HepG2 (cell line): Measurements from ENCODE around the gene CTIF. TPM values are rescaled to one million over a fixed set of nuclear protein-coding genes. Genes with fewer than 3 reads are reported as not detected.

ENCODE experiments used
- ATAC-seq: fragments of 200-7000 bp; cut with Tn5 transposase; 3 replicates; pipeline ENCODE4 v1.9.1; 2020; ENCODE audit warnings: mild to moderate bottlenecking, moderate library complexity
- BruUV-seq: library from RNA; stranded (reverse); fragments of 400-500 nt; replicated peaks from 2 replicates; lab custom pipeline; 2021; lab: Mats Ljungman, UMichigan
- CTCF ChIA-PET: fragments of 300-600 bp; formaldehyde crosslinking; extraction: SDS; loops from one replicate; lab custom pipeline; 2021; ENCODE audit warnings: low total read pairs, inconsistent platforms, low intra/inter-chr PET ratio; lab: Yijun Ruan, JAX
- POLR2A ChIA-PET: fragments of 350-600 bp; sonication (Branson Sonifier 250); formaldehyde crosslinking; loops from one replicate; lab custom pipeline; 2020; ENCODE audit warnings: antibody characterized with exemption, inconsistent platforms; lab: Yijun Ruan, JAX
- DNase-seq: peaks from one replicate; pipeline ENCODE4 v3.0.0-alpha.2; 2015; ENCODE audit warnings: low spot score
- FAIRE-seq: peaks from 3 replicates; lab custom pipeline; 2011; peaks lifted over from hg19 to GRCh38; lab: Jason Lieb, UNC
- H2AFZ ChIP-seq: one replicate; pipeline ENCODE4 v1.6.1; 2011; ENCODE audit warnings: low read length, inconsistent platforms
- H3K27ac ChIP-seq: fragments of 300-600 bp; 3 replicates; pipeline ENCODE4 v1.8.0; 2011; ENCODE audit warnings: mixed run types, mild to moderate bottlenecking, mixed read lengths, low read length, inconsistent platforms; ENCODE audit not compliant: insufficient read depth; ENCODE audit errors: extremely low read length
- H3K27me3 ChIP-seq, 2 experiments: fragments of 200-600 bp in 1 of 2; 2 replicates in 1 of 2; 3 replicates in 1 of 2; pipeline versions ENCODE4 v1.6.0 to v1.8.0; 2011; ENCODE audit warnings: low read length in 2 of 2, mild to moderate bottlenecking in 2 of 2, moderate library complexity in 2 of 2, inconsistent platforms in 1 of 2; ENCODE audit not compliant: insufficient read depth in 2 of 2, control insufficient read depth in 1 of 2
- H3K36me3 ChIP-seq, 2 experiments: fragments of 200-600 bp in 1 of 2; replicated peaks in 1 of 2; 2 replicates in 1 of 2; 3 replicates in 1 of 2; pipeline versions ENCODE4 v1.5.1 to v1.8.0; 2011; ENCODE audit warnings: low read length in 2 of 2, inconsistent platforms in 1 of 2; ENCODE audit not compliant: insufficient read depth in 2 of 2, control insufficient read depth in 1 of 2
- H3K4me1 ChIP-seq: 2 replicates; pipeline ENCODE4 v1.5.1; 2012; ENCODE audit warnings: low read length, inconsistent platforms; ENCODE audit not compliant: insufficient read depth
- H3K4me2 ChIP-seq: 2 replicates; pipeline ENCODE4 v1.6.0; 2011; ENCODE audit warnings: low read depth, low read length, inconsistent platforms
- H3K4me3 ChIP-seq, 3 experiments: fragments of 200-600 bp in 1 of 3; sonication (generic), shearing (Covaris generic) in 1 of 3; replicated peaks in 1 of 3; 2 replicates each; pipeline ENCODE4 v1.5.1; 2011 to 2016; ENCODE audit warnings: low read length in 3 of 3, inconsistent platforms in 2 of 3, low read depth in 2 of 3, mild to moderate bottlenecking in 2 of 3, control low read depth in 1 of 3, mixed read lengths in 1 of 3; ENCODE audit not compliant: insufficient read depth in 1 of 3
- H3K79me2 ChIP-seq: one replicate; pipeline ENCODE4 v1.6.1; 2011; ENCODE audit warnings: low read length, inconsistent platforms; ENCODE audit not compliant: insufficient read depth
- H3K9ac ChIP-seq: 2 replicates; pipeline ENCODE4 v1.6.0; 2011; ENCODE audit warnings: mild to moderate bottlenecking, low read depth, low read length, inconsistent platforms; ENCODE audit not compliant: insufficient read depth
- H3K9me3 ChIP-seq: 2 replicates; pipeline ENCODE4 v1.5.1; 2012; ENCODE audit warnings: mild to moderate bottlenecking, low read length
- H4K20me1 ChIP-seq: 2 replicates; pipeline ENCODE4 v1.6.0; 2011; ENCODE audit warnings: inconsistent platforms, mild to moderate bottlenecking, low read length, moderate library complexity; ENCODE audit not compliant: insufficient read depth
- E2F5 ChIP-seq: sonication (generic); formaldehyde crosslinking; conservative IDR thresholded peaks from 2 replicates; pipeline ENCODE4 v1.4.0; 2020; ENCODE audit warnings: missing genetic modification reagents
- GFI1 ChIP-seq: sonication (generic); formaldehyde crosslinking; IDR thresholded peaks from 2 replicates; pipeline ENCODE4 v1.5.0; 2020; ENCODE audit warnings: missing genetic modification reagents, mild to moderate bottlenecking, borderline replicate concordance
- GTF2F1 ChIP-seq: fragments of 150-350 bp; IDR thresholded peaks from 2 replicates; pipeline ENCODE4 v1.6.1; 2014; ENCODE audit warnings: low read length
- HOXA7 ChIP-seq: sonication (generic); formaldehyde crosslinking; IDR thresholded peaks from 2 replicates; pipeline ENCODE4 v1.8.1; 2022; ENCODE audit warnings: mild to moderate bottlenecking, missing genetic modification reagents, moderate library complexity
- IKZF4 ChIP-seq: sonication (generic); formaldehyde crosslinking; IDR thresholded peaks from 2 replicates; pipeline ENCODE4 v1.5.1; 2020; ENCODE audit warnings: borderline replicate concordance, mild to moderate bottlenecking, low read depth, missing genetic modification reagents; ENCODE audit errors: not compliant biosample characterization
- KAT7 ChIP-seq: IDR thresholded peaks from 2 replicates; pipeline ENCODE4 v1.6.1; 2018; ENCODE audit warnings: borderline replicate concordance, missing compliant biosample characterization
- KDM2A ChIP-seq: sonication (generic); formaldehyde crosslinking; IDR thresholded peaks from 2 replicates; pipeline ENCODE4 v1.4.0; 2020; ENCODE audit warnings: low read depth, missing genetic modification reagents, borderline replicate concordance
- MTF2 ChIP-seq: sonication (generic); formaldehyde crosslinking; IDR thresholded peaks from 2 replicates; pipeline ENCODE4 v1.5.0; 2020; ENCODE audit warnings: missing genetic modification reagents, borderline replicate concordance
- POLR2G ChIP-seq: fragments of 200-400 bp; formaldehyde crosslinking; IDR thresholded peaks from 2 replicates; pipeline ENCODE4 v1.6.1; 2018; ENCODE audit warnings: mild to moderate bottlenecking, low read depth, low read length, moderate library complexity
- SMYD3 ChIP-seq: sonication (generic); formaldehyde crosslinking; IDR thresholded peaks from 2 replicates; pipeline ENCODE4 v1.8.1; 2023; ENCODE audit warnings: mild to moderate bottlenecking, missing genetic modification reagents
- SNAPC2 ChIP-seq: sonication (generic); formaldehyde crosslinking; IDR thresholded peaks from 2 replicates; pipeline ENCODE4 v1.8.1; 2022; ENCODE audit warnings: mild to moderate bottlenecking, missing genetic modification reagents
- TBX2 ChIP-seq: sonication (generic); formaldehyde crosslinking; IDR thresholded peaks from 2 replicates; pipeline ENCODE4 v1.5.0; 2020; ENCODE audit warnings: missing genetic modification reagents, mild to moderate bottlenecking, borderline replicate concordance
- U2AF2 ChIP-seq: fragments of 200-400 bp; formaldehyde crosslinking; IDR thresholded peaks from 2 replicates; pipeline ENCODE4 v1.6.1; 2017; ENCODE audit warnings: low read depth, mild to moderate bottlenecking, low read length
- ZNF296 ChIP-seq: sonication (generic); formaldehyde crosslinking; conservative IDR thresholded peaks from 2 replicates; pipeline ENCODE4 v1.5.0; 2020; ENCODE audit warnings: mild to moderate bottlenecking, missing genetic modification reagents
- ZNF616 ChIP-seq: sonication (generic); formaldehyde crosslinking; IDR thresholded peaks from 2 replicates; pipeline ENCODE4 v1.5.0; 2020; ENCODE audit warnings: low read depth, mild to moderate bottlenecking, missing genetic modification reagents
- ZSCAN5A ChIP-seq: sonication (generic); formaldehyde crosslinking; IDR thresholded peaks from 2 replicates; pipeline ENCODE4 v1.8.0; 2022; ENCODE audit warnings: mild to moderate bottlenecking, missing genetic modification reagents, borderline replicate concordance
- WGBS: methylation state at CpG from one replicate; pipeline ENCODE4 v1.1.6; 2017; ENCODE audit warnings: low lambda C conversion rate; 5-methylcytosine and 5-hydroxymethylcytosine counted together
- in situ Hi-C: cut with HindIII; loops from 2 replicates; pipeline ENCODE4 v1.10.0; 2017; ENCODE audit warnings: low pct_unique_long_range_greater_than_20kb; ENCODE audit not compliant: extremely low pct_ligation_motif_present
- intact Hi-C: fragments of 100-400 bp; cut with micrococcal nuclease; formaldehyde crosslinking; loops from one replicate; pipeline ENCODE4 v1.10.0; 2022; ENCODE audit not compliant: unreplicated experiment
- polyA plus RNA-seq, 8 experiments: library from polyadenylated mRNA; depleted of rRNA in 3 of 8; stranded (reverse) in 7 of 8; unstranded in 1 of 8; fragments of >200 nt; fragmentation: Illumina TruSeq in 4 of 8; extraction: Trizol in 4 of 8; gene quantifications; 2 replicates each; pipeline versions ENCODE4 v1.2.1 to v1.2.3, GENCODE V29; 2011 to 2016; ENCODE audit warnings: low read depth in 4 of 8, missing spikeins in 1 of 8, mixed read lengths in 1 of 8; ENCODE audit not compliant: insufficient read depth in 1 of 8
- total RNA-seq, 5 experiments: library from RNA; depleted of rRNA; stranded (reverse); fragments of >200 nt; fragmentation: Illumina TruSeq; extraction: Trizol; gene quantifications; 2 replicates each; pipeline ENCODE4 v1.2.3, GENCODE V29; 2016; ENCODE audit warnings: low read depth in 1 of 5

The CTIF gene
- total and polyA plus RNA-seq, 2 of the 13 experiments (the other 11 are each of a cell fraction or from before 2014, with no cell fraction given): 18.2 to 28.0 TPM

GRCh38 chr18:48827291-48828193, 288.7 kb downstream of the CTIF start (continued):
- TF ChIP-seq ZSCAN5A (CRISPR knock-in tag) (no peak), GTF2F1 (no peak), IKZF4 (no peak)
- TF ChIP-seq, all 625 proteins: peak for 0

- POLR2A ChIA-PET: no interaction called here
- no peaks in the 10 kb centered on the region for H3K9me3 ChIP-seq
- no peaks in the 10 kb centered on the region for H3K27me3 ChIP-seq
- BruUV-seq: no TSS peak
- intact Hi-C loops: no loop called here
- TF ChIP-seq SNAPC2 (CRISPR knock-in tag) (no peak), TBX2 (CRISPR knock-in tag) (no peak), HOXA7 (no peak), U2AF2 (no peak), KAT7 (CRISPR knock-in tag) (no peak), E2F5 (CRISPR knock-in tag) (no peak), SMYD3 (CRISPR knock-in tag) (no peak), ZNF296 (no peak), KDM2A (CRISPR knock-in tag) (no peak), POLR2G (no peak), MTF2 (CRISPR knock-in tag) (no peak), ZNF616 (CRISPR knock-in tag) (no peak), GFI1 (CRISPR knock-in tag) (no peak)
- H4K20me1 ChIP-seq: no peaks in the 10 kb centered on the region
- H3K79me2 ChIP-seq: no peaks in the 10 kb centered on the region
- H3K4me1 ChIP-seq: no peaks in the 10 kb centered on the region
- peaks cover 3 to 24% of the 10 kb centered on the region in 2 experiments; a peak in 4 of 5 replicates for H3K36me3 ChIP-seq
- no peak overlapping the region for H3K27ac ChIP-seq
- CTCF ChIA-PET: no interaction called here
- H3K4me3 ChIP-seq: no peak overlapping the region
- H2AFZ ChIP-seq: no peak overlapping the region
- no peak overlapping the region for H3K9ac ChIP-seq
- no peak for FAIRE-seq
- WGBS: 93% methylated on average over 3 of the region's 3 CpGs
- DNase-seq: no peak
- ATAC-seq: no peak
- in situ Hi-C loops: no loop called here
- no peak overlapping the region for H3K4me2 ChIP-seq
Observed at GRCh38 chr18:48828194-48828545, 289.3 kb downstream of the CTIF start.
